Transverse colon (tissue), 3 donors: Measurements from ENCODE around the gene TBC1D16.

Source experiments
- POLR2A ChIP-seq: fragments of 450-650 bp; IDR thresholded peaks from one replicate; pipeline ENCODE4 v1.6.1; 2016; ENCODE audit warnings: antibody characterized with exemption, mild to moderate bottlenecking, moderate library complexity
- TF ChIP-seq, protein P1 (sequence below), 5 experiments: fragments of 200-600 bp in 3 of 5; fragments of 450-650 bp in 2 of 5; sonication (generic) in 3 of 5; IDR thresholded peaks; 1 replicate in 2 of 5; 2 replicates in 3 of 5; pipeline ENCODE4 v1.5.1; 2016 to 2017; ENCODE audit warnings: antibody characterized with exemption in 5 of 5, inconsistent platforms in 3 of 5, mild to moderate bottlenecking in 2 of 5, moderate library complexity in 1 of 5

DNA sequence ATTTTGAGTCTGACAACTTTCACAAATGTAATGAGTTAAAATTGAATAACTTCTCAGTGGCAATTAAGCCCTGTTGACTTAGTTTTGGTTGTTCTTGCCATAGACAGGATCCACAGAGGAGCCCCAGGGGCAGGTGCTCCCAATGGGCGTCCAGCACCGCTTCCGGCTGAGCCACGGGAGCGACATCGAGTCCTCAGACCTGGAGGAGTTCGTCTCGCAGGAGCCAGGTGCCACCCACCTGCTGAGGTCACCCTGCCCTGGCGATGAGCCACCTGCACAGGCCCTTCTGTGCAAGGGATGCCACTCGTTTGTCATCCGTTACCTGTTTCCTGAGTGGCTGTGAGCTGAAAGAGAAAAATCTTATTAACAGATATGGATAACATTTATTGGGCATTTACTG is 11.5 kb upstream of the TBC1D16 start:
- TF ChIP-seq, protein P1, sequence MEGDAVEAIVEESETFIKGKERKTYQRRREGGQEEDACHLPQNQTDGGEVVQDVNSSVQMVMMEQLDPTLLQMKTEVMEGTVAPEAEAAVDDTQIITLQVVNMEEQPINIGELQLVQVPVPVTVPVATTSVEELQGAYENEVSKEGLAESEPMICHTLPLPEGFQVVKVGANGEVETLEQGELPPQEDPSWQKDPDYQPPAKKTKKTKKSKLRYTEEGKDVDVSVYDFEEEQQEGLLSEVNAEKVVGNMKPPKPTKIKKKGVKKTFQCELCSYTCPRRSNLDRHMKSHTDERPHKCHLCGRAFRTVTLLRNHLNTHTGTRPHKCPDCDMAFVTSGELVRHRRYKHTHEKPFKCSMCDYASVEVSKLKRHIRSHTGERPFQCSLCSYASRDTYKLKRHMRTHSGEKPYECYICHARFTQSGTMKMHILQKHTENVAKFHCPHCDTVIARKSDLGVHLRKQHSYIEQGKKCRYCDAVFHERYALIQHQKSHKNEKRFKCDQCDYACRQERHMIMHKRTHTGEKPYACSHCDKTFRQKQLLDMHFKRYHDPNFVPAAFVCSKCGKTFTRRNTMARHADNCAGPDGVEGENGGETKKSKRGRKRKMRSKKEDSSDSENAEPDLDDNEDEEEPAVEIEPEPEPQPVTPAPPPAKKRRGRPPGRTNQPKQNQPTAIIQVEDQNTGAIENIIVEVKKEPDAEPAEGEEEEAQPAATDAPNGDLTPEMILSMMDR (IDR thresholded peaks at IDR 0.05), result no peak
- no peak for TF ChIP-seq POLR2A
